GM12878 (cell line): Measurements from ENCODE around the gene SP100. TPM values are rescaled to one million over a fixed set of nuclear protein-coding genes. Genes with fewer than 3 reads are reported as not detected.
A peak's percentile ranks its signal among the peaks of the same experiment; 100 is the strongest.

Experiments
- ATF7 ChIP-seq: fragments of 450-650 bp; IDR thresholded peaks from 2 replicates; pipeline ENCODE4 v1.6.1; 2016; ENCODE audit warnings: low read depth, mild to moderate bottlenecking
- BCL3 ChIP-seq: IDR thresholded peaks from 2 replicates; pipeline ENCODE4 v1.6.1; 2011; ENCODE audit warnings: borderline replicate concordance, low read depth, mild to moderate bottlenecking, moderate library complexity, low read length; ENCODE audit not compliant: insufficient read depth, poor library complexity, severe bottlenecking
- BHLHE40 ChIP-seq, 2 experiments: fragments of 450-650 bp in 1 of 2; IDR thresholded peaks; 2 replicates each; pipeline ENCODE4 v1.6.1; 2011 to 2017; ENCODE audit warnings: low read depth in 2 of 2, borderline replicate concordance in 1 of 2, improper control_type of control experiment in 1 of 2, low read length in 1 of 2, mild to moderate bottlenecking in 1 of 2
- BMI1 ChIP-seq: fragments of 450-650 bp; IDR thresholded peaks from 2 replicates; pipeline ENCODE4 v1.6.1; 2016; ENCODE audit warnings: mild to moderate bottlenecking, moderate library complexity, borderline replicate concordance
- CEBPZ ChIP-seq: fragments of 150-350 bp; IDR thresholded peaks from 2 replicates; pipeline ENCODE4 v1.6.1; 2016; ENCODE audit warnings: low read depth, low read length
- CTCF ChIP-seq, 3 experiments: IDR thresholded peaks in 2 of 3; conservative IDR thresholded peaks in 1 of 3; 2 replicates each; pipeline ENCODE4 v1.5.1; 2011; ENCODE audit warnings: low read depth in 3 of 3, low read length in 3 of 3, mild to moderate bottlenecking in 3 of 3, control low read depth in 2 of 3, moderate library complexity in 2 of 3, inconsistent platforms in 1 of 3, mixed read lengths in 1 of 3; ENCODE audit not compliant: control insufficient read depth in 2 of 3, insufficient read depth in 1 of 3; ENCODE audit errors: extremely low read depth in 1 of 3
- DPF2 ChIP-seq: fragments of 450-650 bp; IDR thresholded peaks from 2 replicates; pipeline ENCODE4 v1.6.1; 2017; ENCODE audit warnings: mild to moderate bottlenecking
- FOXM1 ChIP-seq: IDR thresholded peaks from 2 replicates; pipeline ENCODE4 v1.6.1; 2012; ENCODE audit warnings: low read depth, mild to moderate bottlenecking, inconsistent platforms, low read length, moderate library complexity
- GABPA ChIP-seq: IDR thresholded peaks from 2 replicates; pipeline ENCODE4 v1.6.1; 2014; ENCODE audit warnings: antibody characterized with exemption, low read depth, mild to moderate bottlenecking, inconsistent platforms
- HDGF ChIP-seq: fragments of 450-650 bp; IDR thresholded peaks from 2 replicates; pipeline ENCODE4 v1.6.1; 2016; ENCODE audit warnings: antibody characterized with exemption
- IKZF1 ChIP-seq: fragments of 450-650 bp; conservative IDR thresholded peaks from 2 replicates; pipeline ENCODE4 v1.6.1; 2017; ENCODE audit warnings: antibody characterized with exemption, mild to moderate bottlenecking
- IKZF2 ChIP-seq, 2 experiments: fragments of 450-650 bp; IDR thresholded peaks; 2 replicates each; pipeline ENCODE4 v1.6.1; 2017; ENCODE audit warnings: mild to moderate bottlenecking in 2 of 2, moderate library complexity in 2 of 2
- KAT2A ChIP-seq: conservative IDR thresholded peaks from 2 replicates; pipeline ENCODE4 v1.6.1; 2011; ENCODE audit warnings: low read depth, low read length; ENCODE audit not compliant: control insufficient read depth
- POU2F2 ChIP-seq: IDR thresholded peaks from 3 replicates; pipeline ENCODE4 v1.6.1; 2011; ENCODE audit warnings: low read depth, mild to moderate bottlenecking, low read length, borderline replicate concordance
- SIN3A ChIP-seq: IDR thresholded peaks from 2 replicates; pipeline ENCODE4 v1.6.1; 2012; ENCODE audit warnings: low read depth, low read length, improper control_type of control experiment
- SREBF1 ChIP-seq: IDR thresholded peaks from 2 replicates; pipeline ENCODE4 v1.6.1; 2012; ENCODE audit warnings: mild to moderate bottlenecking, low read length
- ZBTB40 ChIP-seq: fragments of 450-650 bp; IDR thresholded peaks from 2 replicates; pipeline ENCODE4 v1.6.1; 2016; ENCODE audit warnings: mild to moderate bottlenecking, moderate library complexity, borderline replicate concordance
- ZNF207 ChIP-seq: fragments of 450-650 bp; IDR thresholded peaks from 2 replicates; pipeline ENCODE4 v1.6.1; 2014; ENCODE audit warnings: antibody characterized with exemption, mild to moderate bottlenecking, borderline replicate concordance
- ZNF274 ChIP-seq: IDR thresholded peaks from one replicate; pipeline ENCODE4 v1.8.0; 2011; ENCODE audit not compliant: insufficient read length, insufficient read depth
- ZZZ3 ChIP-seq: IDR thresholded peaks from 2 replicates; pipeline ENCODE4 v1.6.1; 2011; ENCODE audit warnings: low read depth; ENCODE audit not compliant: control insufficient read depth, insufficient read length
- polyA plus RNA-seq, 11 experiments: library from polyadenylated mRNA; depleted of rRNA in 4 of 11; unstranded in 6 of 11; stranded (reverse) in 5 of 11; fragments of >200 nt; fragmentation: Nextera tagmentation in 4 of 11; fragmentation: Illumina TruSeq in 1 of 11; extraction: Ambion mirVana in 4 of 11; extraction: Trizol in 1 of 11; gene quantifications; 1 replicate in 1 of 11; 2 replicates in 10 of 11; pipeline versions ENCODE4 v1.2.1 to v1.2.3, GENCODE V29; 2011 to 2016; ENCODE audit warnings: inconsistent platforms in 2 of 11, missing spikeins in 2 of 11, low read depth in 1 of 11
- total RNA-seq, 4 experiments: library from RNA; depleted of rRNA in 3 of 4; stranded (reverse); fragments of >200 nt in 3 of 4; fragmentation: Illumina TruSeq in 1 of 4; extraction: Trizol in 1 of 4; gene quantifications; 2 replicates each; pipeline versions ENCODE4 v1.2.1 to v1.2.3, GENCODE V29; 2013 to 2021

Gene SP100
- total and polyA plus RNA-seq, 10 of the 15 experiments (the other 5 are each of a cell fraction or from before 2014, with no cell fraction given) = 109 to 239 (median 180) TPM

- TF ChIP-seq BHLHE40 (IDR thresholded peaks at IDR 0.05; ENCODE audit: borderline replicate concordance in 1 of 2, low read depth in 2 of 2, low read length in 1 of 2) = peak; percentile 85 to 87
- TF ChIP-seq POU2F2 = no peak; the same call in 2 of the 3 replicates
- peak; percentile 56; the same call in 1 of the 2 replicates for TF ChIP-seq DPF2
- peak; percentile 87 for TF ChIP-seq IKZF1
- no peak for TF ChIP-seq CEBPZ
- no peak for TF ChIP-seq GABPA
- no peak for TF ChIP-seq SREBF1
- TF ChIP-seq ZBTB40 = no peak
- peak; percentile 87 to 89 for TF ChIP-seq IKZF2 (IDR thresholded peaks at IDR 0.05)
- peak; percentile 84 for TF ChIP-seq ATF7
- TF ChIP-seq ZNF274 = no peak
- no peak for TF ChIP-seq BMI1
- no peak for TF ChIP-seq ZZZ3
- TF ChIP-seq KAT2A = no peak
- TF ChIP-seq SIN3A = no peak
- no peak; the same call in 1 of the 2 replicates for TF ChIP-seq ZNF207
- TF ChIP-seq CTCF (IDR thresholded peaks at IDR 0.05 in 2 of 3, conservative IDR thresholded peaks at IDR 0.05 in 1 of 3; ENCODE audit: control insufficient read depth in 2 of 3, extremely low read depth in 1 of 3, insufficient read depth in 1 of 3, low read depth in 3 of 3, low read length in 3 of 3) = no peak
- TF ChIP-seq BCL3 = peak; percentile 76
- TF ChIP-seq FOXM1 = peak; percentile 56; the same call in 1 of the 2 replicates
- no peak for TF ChIP-seq HDGF
Measured at GRCh38 chr2:230537531-230537976, 121.6 kb downstream of the SP100 start (continued).
